Thymus (tissue), 11 donors: ENCODE measurements around the gene CUEDC1. TPM values are rescaled to one million over a fixed set of nuclear protein-coding genes. Genes with fewer than 3 reads are reported as not detected.
A peak's percentile ranks its signal among the peaks of the same experiment; 100 is the strongest.
"Not testable (repeated sequence)": the region's sequence is repeated elsewhere in the genome, so short reads cannot be mapped to it uniquely, and the experiment has no call there.

Source experiments
- DNase-seq, 9 donors: peaks; one replicate each; pipeline ENCODE4 v3.0.0-alpha.2; 2013; ENCODE audit warnings: low spot score in 9 of 9, low read depth in 6 of 9, missing footprints in 1 of 9
- H3K27ac ChIP-seq, 2 donors: one replicate each; pipeline ENCODE4 v1.5.1; 2013; ENCODE audit warnings: control low read depth in 1 of 2, low read depth in 1 of 2, low read length in 1 of 2, mild to moderate bottlenecking in 1 of 2, moderate library complexity in 1 of 2
- H3K27me3 ChIP-seq, 2 donors: one replicate each; pipeline ENCODE4 v1.5.1; 2013; ENCODE audit warnings: low read length in 1 of 2; ENCODE audit not compliant: control insufficient read depth in 2 of 2, insufficient read depth in 1 of 2
- H3K36me3 ChIP-seq, 2 donors: one replicate each; pipeline ENCODE4 v1.5.1; 2013; ENCODE audit warnings: low read length in 1 of 2, mild to moderate bottlenecking in 1 of 2, moderate library complexity in 1 of 2; ENCODE audit not compliant: control insufficient read depth in 2 of 2, insufficient read depth in 2 of 2
- H3K4me1 ChIP-seq, 2 donors: one replicate each; pipeline ENCODE4 v1.5.1; 2013; ENCODE audit warnings: low read length in 2 of 2; ENCODE audit not compliant: control insufficient read depth in 2 of 2, insufficient read depth in 2 of 2
- H3K4me3 ChIP-seq, 2 donors: one replicate each; pipeline ENCODE4 v1.5.1; 2013; ENCODE audit warnings: low read length in 2 of 2, control low read depth in 1 of 2, mild to moderate bottlenecking in 1 of 2
- H3K9me3 ChIP-seq, 2 donors: one replicate each; pipeline ENCODE4 v1.5.1; 2013; ENCODE audit warnings: low read length in 1 of 2, mild to moderate bottlenecking in 1 of 2; ENCODE audit not compliant: control insufficient read depth in 2 of 2, insufficient read depth in 1 of 2
- WGBS: extraction: QIAGEN DNeasy Blood & Tissue Kit; methylation state at CpG from one replicate; pipeline ENCODE4 v1.1.7; 2013; 5-methylcytosine and 5-hydroxymethylcytosine counted together
- polyA plus RNA-seq: library from polyadenylated mRNA; stranded (reverse); fragments of 200-250 nt; gene quantifications from one replicate; pipeline ENCODE4 v1.2.3, GENCODE V29; 2013
- total RNA-seq: library from RNA; stranded (reverse); fragments of 120-200 nt; gene quantifications from one replicate; pipeline ENCODE4 v1.2.4, GENCODE V29; 2013
- donor health status: healthy.

CUEDC1 gene
- total and polyA plus RNA-seq, 2 donors = 3.1 to 19.3 TPM

GRCh38 chr17:57852092-57852954 is 102.9 kb downstream of the CUEDC1 start:
- Histone ChIP-seq H3K27ac (no peak overlapping the region), H3K9me3 (peaks cover 0 to 4% of the 10 kb centered on the region in 2 donors), H3K36me3 (peaks cover 0 to 3% of the 10 kb centered on the region in 2 donors), H3K4me1 (peaks cover 11 to 30% of the 10 kb centered on the region in 2 donors), H3K4me3 (no peak overlapping the region), H3K27me3 (no peaks in the 10 kb centered on the region)
- DNase-seq = no peak
- 89% methylated on average over 9 of the region's 9 CpGs for WGBS

- peak within 1 kb of the TSS; percentile 78 to 92 for H3K27ac ChIP-seq
- WGBS = under 1% methylated on average over 57 of the region's 57 CpGs
- peaks cover 0 to 4% of the 10 kb centered on the region in 2 donors for H3K9me3 ChIP-seq
- DNase-seq = peak; percentile 86 to 97 (median 93)
- H3K27me3 ChIP-seq = no peaks in the 10 kb centered on the region
- H3K36me3 ChIP-seq = peaks cover 0 to 9% of the 10 kb centered on the region in 2 donors
- H3K4me1 ChIP-seq = peaks cover 11 to 27% of the 10 kb centered on the region in 2 donors
- H3K4me3 ChIP-seq = peak within 1 kb of the TSS; percentile 84 to 86
Observed at GRCh38 chr17:57849874-57850754, 105.1 kb downstream of the CUEDC1 start, which contains the start of gene MRPS23. Gene MRPS23 (minus strand): TSS chr17:57850044. CDS start chr17:57850010, 34 bp downstream.

GRCh38 chr17:57849163-57849873 is 105.9 kb downstream of the CUEDC1 start:
- peaks cover 0 to 4% of the 10 kb centered on the region in 2 donors for H3K9me3 ChIP-seq
- peaks cover 11 to 27% of the 10 kb centered on the region in 2 donors for H3K4me1 ChIP-seq
- H3K27me3 ChIP-seq = no peaks in the 10 kb centered on the region
- peak overlapping the region; percentile 84 to 86 for H3K4me3 ChIP-seq
- 23% methylated on average over 27 of the region's 27 CpGs for WGBS
- DNase-seq = no peak
- peaks cover 0 to 9% of the 10 kb centered on the region in 2 donors for H3K36me3 ChIP-seq
- H3K27ac ChIP-seq = peak overlapping the region; percentile 39 to 84

GRCh38 chr17:57846056-57846945 is 108.9 kb downstream of the CUEDC1 start:
- H3K27ac ChIP-seq, DNase-seq, H3K9me3 ChIP-seq, H3K27me3 ChIP-seq, H3K4me3 ChIP-seq: not testable (repeated sequence)
- H3K36me3 ChIP-seq = peaks cover 0 to 15% of the 10 kb centered on the region in 2 donors
- 97% methylated on average over 31 of the region's 32 CpGs for WGBS
- H3K4me1 ChIP-seq = peaks cover 11 to 13% of the 10 kb centered on the region in 2 donors

- Histone ChIP-seq H3K4me3 (no peak overlapping the region), H3K36me3 (peaks cover 18 to 34% of the 10 kb centered on the region in 2 donors), H3K27me3 (no peaks in the 10 kb centered on the region), H3K4me1 (no peaks in the 10 kb centered on the region), H3K27ac (no peak overlapping the region), H3K9me3 (no peaks in the 10 kb centered on the region)
- DNase-seq = no peak
- WGBS = 95% methylated on average over 1 of the region's 1 CpG
Observed at GRCh38 chr17:57842280-57842679, 112.9 kb downstream of the CUEDC1 start.

GRCh38 chr17:57839571-57839923 is 115.7 kb downstream of the CUEDC1 start:
- Histone ChIP-seq H3K4me1 (no peaks in the 10 kb centered on the region), H3K36me3 (peaks cover 22 to 31% of the 10 kb centered on the region in 2 donors), H3K4me3 (no peak overlapping the region), H3K27ac (no peak overlapping the region), H3K27me3 (no peaks in the 10 kb centered on the region), H3K9me3 (no peaks in the 10 kb centered on the region)
- WGBS = 98% methylated on average over 6 of the region's 6 CpGs
- DNase-seq = no peak

GRCh38 chr17:57838857-57839570 is 116.2 kb downstream of the CUEDC1 start:
- H3K36me3 ChIP-seq = peaks cover 22 to 30% of the 10 kb centered on the region in 2 donors

More at GRCh38 chr17:57838857-57839570, 116.2 kb downstream of the CUEDC1 start:
- H3K9me3 ChIP-seq = no peaks in the 10 kb centered on the region
- H3K4me1 ChIP-seq = no peaks in the 10 kb centered on the region
- H3K4me3 ChIP-seq = no peak overlapping the region
- H3K27me3 ChIP-seq = no peaks in the 10 kb centered on the region
- H3K27ac ChIP-seq = no peak overlapping the region
- WGBS = 80% methylated on average over 6 of the region's 6 CpGs
- no peak for DNase-seq
